Left ventricle myocardium inferior (tissue), 1 donor: Measurements from ENCODE around the gene SERPINB8. TPM values are rescaled to one million over a fixed set of nuclear protein-coding genes. Genes with fewer than 3 reads are reported as not detected.

Experiments used
- DNase-seq: peaks from one replicate; pipeline ENCODE4 v3.0.0-alpha.2; 2020
- H3K27ac ChIP-seq: fragments of 200-600 bp; replicated peaks from 2 replicates; pipeline ENCODE4 v1.8.0; 2021
- H3K27me3 ChIP-seq: fragments of 200-600 bp; 2 replicates; pipeline ENCODE4 v1.8.0; 2021; ENCODE audit warnings: low read depth
- H3K36me3 ChIP-seq: fragments of 200-600 bp; 2 replicates; pipeline ENCODE4 v1.8.0; 2021
- H3K4me1 ChIP-seq: fragments of 200-600 bp; 2 replicates; pipeline ENCODE4 v1.8.0; 2021
- H3K4me3 ChIP-seq: fragments of 200-600 bp; 2 replicates; pipeline ENCODE4 v1.8.0; 2021; ENCODE audit warnings: mild to moderate bottlenecking, moderate library complexity
- H3K9me3 ChIP-seq: fragments of 200-600 bp; replicated peaks from 2 replicates; pipeline ENCODE4 v1.8.0; 2021
- intact Hi-C: fragments of 100-400 bp; cut with micrococcal nuclease; formaldehyde crosslinking; loops from one replicate; pipeline ENCODE4 v1.11.0; 2022
- total RNA-seq: library from RNA; stranded (reverse); fragmentation: NEBNext Ultra II Directional; extraction: Animal tissue kit (Norgen Biotek cat#: 25700); gene quantifications from one replicate; pipeline ENCODE4 v1.2.1, GENCODE V29; 2021
- TF ChIP-seq, protein P1 (sequence below): fragments of 200-600 bp; IDR thresholded peaks from 2 replicates; pipeline ENCODE4 v1.8.0; 2021; ENCODE audit warnings: antibody characterized with exemption, mild to moderate bottlenecking, borderline replicate concordance
- donor health status: DM: no; HTN: yes; CAD: no; lungs with severe emphysema.

Gene SERPINB8
- total RNA-seq, 1 donor from 2014 or later = 2.3 TPM

DNA sequence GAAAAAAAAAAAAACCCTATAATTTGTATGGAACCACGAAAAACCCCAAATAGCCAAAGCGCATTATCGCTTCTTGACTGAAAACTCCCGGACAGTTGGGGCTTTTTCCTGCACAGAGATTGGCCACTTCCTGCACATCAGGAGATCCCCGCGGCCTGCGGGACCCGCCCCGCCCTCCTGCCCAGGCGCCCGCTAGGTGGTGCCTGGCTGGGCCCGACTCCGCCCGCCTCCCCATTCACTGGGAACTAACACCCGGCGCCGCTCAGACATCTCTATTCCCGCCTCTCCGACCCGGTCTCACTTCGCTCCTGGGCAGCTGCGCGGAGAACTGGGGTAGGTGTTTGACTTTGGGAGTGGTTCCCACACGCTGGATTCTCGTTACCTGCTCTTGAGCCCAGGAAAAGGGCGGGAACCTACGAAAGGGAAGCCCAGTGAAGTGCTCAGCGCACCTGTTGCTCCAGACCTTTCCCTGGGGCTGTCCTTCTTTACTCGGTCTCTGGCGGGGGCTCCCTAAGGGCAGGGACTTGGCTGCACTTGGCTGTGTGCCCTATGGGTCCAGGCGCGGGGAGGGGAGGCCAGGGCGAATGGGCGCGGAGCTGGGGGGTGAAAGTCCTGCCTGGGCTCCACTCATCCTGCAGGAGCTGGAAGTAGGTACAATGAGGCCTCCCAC lies 20.7 kb upstream of the SERPINB8 start, which contains the start of gene HMSD:
Gene HMSD (plus strand): TSS at position 234 of the 670 bp plus-strand sequence. CDS start 4,155 bp downstream, outside the sequence.
- DNase-seq = peak; percentile 52
- Histone ChIP-seq H3K4me1 (peaks cover 7% of the 10 kb centered on the region), H3K4me3 (peak within 1 kb of the TSS; percentile 59), H3K27ac (no peak within 1 kb of the TSS), H3K27me3 (peaks cover 53% of the 10 kb centered on the region), H3K36me3 (no peaks in the 10 kb centered on the region), H3K9me3 (no peaks in the 10 kb centered on the region)
- TF ChIP-seq, protein P1, sequence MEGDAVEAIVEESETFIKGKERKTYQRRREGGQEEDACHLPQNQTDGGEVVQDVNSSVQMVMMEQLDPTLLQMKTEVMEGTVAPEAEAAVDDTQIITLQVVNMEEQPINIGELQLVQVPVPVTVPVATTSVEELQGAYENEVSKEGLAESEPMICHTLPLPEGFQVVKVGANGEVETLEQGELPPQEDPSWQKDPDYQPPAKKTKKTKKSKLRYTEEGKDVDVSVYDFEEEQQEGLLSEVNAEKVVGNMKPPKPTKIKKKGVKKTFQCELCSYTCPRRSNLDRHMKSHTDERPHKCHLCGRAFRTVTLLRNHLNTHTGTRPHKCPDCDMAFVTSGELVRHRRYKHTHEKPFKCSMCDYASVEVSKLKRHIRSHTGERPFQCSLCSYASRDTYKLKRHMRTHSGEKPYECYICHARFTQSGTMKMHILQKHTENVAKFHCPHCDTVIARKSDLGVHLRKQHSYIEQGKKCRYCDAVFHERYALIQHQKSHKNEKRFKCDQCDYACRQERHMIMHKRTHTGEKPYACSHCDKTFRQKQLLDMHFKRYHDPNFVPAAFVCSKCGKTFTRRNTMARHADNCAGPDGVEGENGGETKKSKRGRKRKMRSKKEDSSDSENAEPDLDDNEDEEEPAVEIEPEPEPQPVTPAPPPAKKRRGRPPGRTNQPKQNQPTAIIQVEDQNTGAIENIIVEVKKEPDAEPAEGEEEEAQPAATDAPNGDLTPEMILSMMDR = peak; percentile 51
- intact Hi-C loops = no loop called here

DNA sequence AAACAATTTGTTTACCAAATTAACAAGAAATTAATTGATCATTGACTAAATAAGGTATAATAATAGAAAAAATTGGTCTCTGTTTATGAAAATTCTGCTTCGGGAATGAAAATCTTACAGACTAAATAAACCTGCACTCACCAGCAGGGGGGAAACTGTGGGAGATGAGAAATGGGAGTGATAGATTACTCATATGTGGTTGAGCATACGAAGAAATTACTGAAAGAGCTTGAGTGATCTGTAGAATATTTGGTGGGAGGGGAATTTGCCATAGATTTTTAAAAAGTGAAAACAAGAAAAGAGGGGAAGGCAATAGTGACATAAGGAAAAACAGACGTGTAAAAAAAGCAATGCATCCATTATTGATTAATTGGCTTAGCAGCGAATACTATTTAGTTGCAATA lies 18.6 kb upstream of the SERPINB8 start:
- no peak for DNase-seq
- H3K27me3 ChIP-seq = peaks cover 47% of the 10 kb centered on the region
- no peak overlapping the region for H3K27ac ChIP-seq
- H3K4me1 ChIP-seq = peaks cover 7% of the 10 kb centered on the region
- no peak overlapping the region for H3K4me3 ChIP-seq
- no peaks in the 10 kb centered on the region for H3K9me3 ChIP-seq
- TF ChIP-seq, protein P1 = no peak
- no peaks in the 10 kb centered on the region for H3K36me3 ChIP-seq
- intact Hi-C loops = no loop called here

DNA sequence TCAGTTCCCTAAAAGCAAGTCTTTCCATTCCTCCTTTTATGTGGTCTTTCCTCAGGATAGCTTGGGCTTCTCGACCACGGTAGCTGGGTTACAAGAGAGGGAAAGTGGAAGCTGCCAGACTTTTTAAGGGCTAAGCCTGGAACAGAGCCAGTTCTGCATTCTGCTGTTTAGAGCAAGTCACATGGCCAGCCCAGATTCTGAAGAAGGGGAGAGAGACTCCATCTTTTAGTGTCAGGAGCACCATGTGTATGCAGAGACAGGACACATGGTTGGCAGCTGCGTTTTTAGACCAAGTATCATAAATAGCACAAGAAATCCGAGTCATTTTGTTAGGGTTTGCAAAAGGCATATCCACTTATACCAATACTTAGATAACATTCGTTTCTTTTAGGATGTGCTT lies 16.1 kb upstream of the SERPINB8 start:
- no peak overlapping the region for H3K27ac ChIP-seq
- peaks cover 34% of the 10 kb centered on the region for H3K27me3 ChIP-seq
- intact Hi-C loops = no loop called here
- no peak overlapping the region for H3K4me3 ChIP-seq
- TF ChIP-seq, protein P1 = no peak
- peaks cover 7% of the 10 kb centered on the region for H3K4me1 ChIP-seq
- no peaks in the 10 kb centered on the region for H3K9me3 ChIP-seq
- no peaks in the 10 kb centered on the region for H3K36me3 ChIP-seq
- DNase-seq = no peak

DNA sequence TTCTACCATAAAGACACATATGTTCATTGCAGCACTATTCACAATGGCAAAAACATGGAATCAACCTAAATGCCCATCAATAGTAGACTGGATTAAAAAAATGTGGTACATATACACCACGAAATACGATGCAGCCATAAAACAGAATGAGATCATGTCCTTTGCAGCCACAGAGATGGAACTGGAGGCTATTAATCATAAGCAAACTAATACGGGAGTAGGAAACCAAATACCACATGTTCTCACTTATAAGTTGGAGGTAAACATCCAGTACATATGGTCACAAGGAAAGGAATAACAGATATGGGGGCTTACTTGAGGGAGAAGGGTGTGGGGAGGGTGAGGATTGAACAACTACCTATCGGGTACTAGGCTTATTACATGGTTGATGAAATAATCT lies 13.1 kb upstream of the SERPINB8 start:
- H3K27me3 ChIP-seq = peaks cover 41% of the 10 kb centered on the region
- H3K4me3 ChIP-seq = no peak overlapping the region
- H3K4me1 ChIP-seq = no peaks in the 10 kb centered on the region
- no peaks in the 10 kb centered on the region for H3K36me3 ChIP-seq
- H3K27ac ChIP-seq = no peak overlapping the region
- intact Hi-C loops = no loop called here
- H3K9me3 ChIP-seq = no peaks in the 10 kb centered on the region
- no peak for DNase-seq
- TF ChIP-seq, protein P1 = no peak

DNA sequence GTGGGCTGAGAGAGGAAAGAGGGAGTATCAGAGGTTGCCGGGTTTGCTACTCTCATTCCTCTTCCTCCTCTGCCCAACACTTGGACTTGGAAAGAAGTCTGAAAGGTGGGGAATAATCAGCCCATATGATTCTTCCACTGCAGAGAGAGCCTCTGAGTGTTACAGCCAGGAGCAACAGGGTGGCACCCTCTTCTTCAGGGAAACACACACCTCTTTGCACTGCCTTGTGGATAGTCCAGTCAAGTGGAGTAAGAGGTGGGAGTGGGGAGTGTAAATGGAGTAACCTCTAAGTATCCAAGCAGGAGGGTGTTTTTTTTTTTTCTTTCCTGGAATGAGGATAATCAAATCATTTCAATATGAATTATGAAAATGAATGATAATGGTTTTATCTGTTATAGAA lies 9.0 kb upstream of the SERPINB8 start:
- H3K36me3 ChIP-seq = no peaks in the 10 kb centered on the region
- H3K27ac ChIP-seq = no peak overlapping the region
- no peak for DNase-seq
- TF ChIP-seq, protein P1 = no peak
- no peaks in the 10 kb centered on the region for H3K9me3 ChIP-seq
- intact Hi-C loops = no loop called here
- peaks cover 44% of the 10 kb centered on the region for H3K27me3 ChIP-seq
- H3K4me3 ChIP-seq = no peak overlapping the region
- H3K4me1 ChIP-seq = no peaks in the 10 kb centered on the region
